Stimulated activated CD4-positive, alpha-beta T cell treated with anti-CD3 and anti-CD28 coated beads, Interleukin-12 subunit alpha, Interleukin-12 subunit beta, amount 100 ng/mL, for 24 hours (primary cell): ENCODE data around the gene NUDT14.

Experiments
- DNase-seq, 2 experiments: peaks; one replicate each; pipeline ENCODE4 v3.0.0-alpha.2; 2020; ENCODE audit warnings: low read depth in 2 of 2

Gene NUDT14

GRCh38 chr14:105176513-105176912 is 4.6 kb downstream of the NUDT14 start:
- DNase-seq = no peak

GRCh38 chr14:105173901-105174894 is 6.9 kb downstream of the NUDT14 start:
- DNase-seq = no peak

- DNase-seq = no peak
Observed at GRCh38 chr14:105173145-105173544, 8.0 kb downstream of the NUDT14 start.

GRCh38 chr14:105172476-105172875 is 8.6 kb downstream of the NUDT14 start:
- DNase-seq = no peak

GRCh38 chr14:105171004-105171673 is 10.0 kb downstream of the NUDT14 start:
- DNase-seq = no peak

GRCh38 chr14:105169776-105170655 is 11.1 kb downstream of the NUDT14 start:
- no peak for DNase-seq

- DNase-seq = no peak
Observed at GRCh38 chr14:105168979-105169507, 12.1 kb downstream of the NUDT14 start.

- peak; percentile 35 to 38 for DNase-seq
Observed at GRCh38 chr14:105168496-105168978, 12.6 kb downstream of the NUDT14 start, which contains the start of gene JAG2. TSS of gene JAG2 (minus strand) at chr14:105168776. CDS start at chr14:105168420, 356 bp downstream.

GRCh38 chr14:105168093-105168420 is 13.1 kb downstream of the NUDT14 start:
- no peak for DNase-seq

- no peak for DNase-seq
Observed at GRCh38 chr14:105167303-105168092, 13.6 kb downstream of the NUDT14 start.

- DNase-seq = no peak
Observed at GRCh38 chr14:105166571-105167302, 14.4 kb downstream of the NUDT14 start.

GRCh38 chr14:105165761-105166485 is 15.2 kb downstream of the NUDT14 start:
- DNase-seq = no peak

- DNase-seq = no peak
Observed at GRCh38 chr14:105165134-105165704, 15.9 kb downstream of the NUDT14 start.

GRCh38 chr14:105163040-105163742 is 17.9 kb downstream of the NUDT14 start:
- DNase-seq = no peak

GRCh38 chr14:105162669-105162979 is 18.5 kb downstream of the NUDT14 start:
- no peak for DNase-seq

GRCh38 chr14:105161964-105162668 is 19.0 kb downstream of the NUDT14 start:
- DNase-seq = no peak

- no peak for DNase-seq
Observed at GRCh38 chr14:105161309-105161708, 19.8 kb downstream of the NUDT14 start.

GRCh38 chr14:105160776-105161175 is 20.3 kb downstream of the NUDT14 start:
- DNase-seq = no peak
